HepG2 (cell line): ENCODE data around the gene PAX7. TPM values are rescaled to one million over a fixed set of nuclear protein-coding genes. Genes with fewer than 3 reads are reported as not detected.

ENCODE experiments used
- ATAC-seq: fragments of 200-7000 bp; cut with Tn5 transposase; 3 replicates; pipeline ENCODE4 v1.9.1; 2020; ENCODE audit warnings: mild to moderate bottlenecking, moderate library complexity
- BruUV-seq: library from RNA; stranded (reverse); fragments of 400-500 nt; replicated peaks from 2 replicates; lab custom pipeline; 2021; lab: Mats Ljungman, UMichigan
- CTCF ChIA-PET: fragments of 300-600 bp; formaldehyde crosslinking; extraction: SDS; loops from one replicate; lab custom pipeline; 2021; ENCODE audit warnings: low total read pairs, inconsistent platforms, low intra/inter-chr PET ratio; lab: Yijun Ruan, JAX
- POLR2A ChIA-PET: fragments of 350-600 bp; sonication (Branson Sonifier 250); formaldehyde crosslinking; loops from one replicate; lab custom pipeline; 2020; ENCODE audit warnings: antibody characterized with exemption, inconsistent platforms; lab: Yijun Ruan, JAX
- DNase-seq: peaks from one replicate; pipeline ENCODE4 v3.0.0-alpha.2; 2015; ENCODE audit warnings: low spot score
- FAIRE-seq: peaks from 3 replicates; lab custom pipeline; 2011; peaks lifted over from hg19 to GRCh38; lab: Jason Lieb, UNC
- H2AFZ ChIP-seq: one replicate; pipeline ENCODE4 v1.6.1; 2011; ENCODE audit warnings: low read length, inconsistent platforms
- H3K27ac ChIP-seq: fragments of 300-600 bp; 3 replicates; pipeline ENCODE4 v1.8.0; 2011; ENCODE audit warnings: mixed run types, mild to moderate bottlenecking, mixed read lengths, low read length, inconsistent platforms; ENCODE audit not compliant: insufficient read depth; ENCODE audit errors: extremely low read length
- H3K27me3 ChIP-seq, 2 experiments: fragments of 200-600 bp in 1 of 2; 2 replicates in 1 of 2; 3 replicates in 1 of 2; pipeline versions ENCODE4 v1.6.0 to v1.8.0; 2011; ENCODE audit warnings: low read length in 2 of 2, mild to moderate bottlenecking in 2 of 2, moderate library complexity in 2 of 2, inconsistent platforms in 1 of 2; ENCODE audit not compliant: insufficient read depth in 2 of 2, control insufficient read depth in 1 of 2
- H3K36me3 ChIP-seq, 2 experiments: fragments of 200-600 bp in 1 of 2; replicated peaks in 1 of 2; 2 replicates in 1 of 2; 3 replicates in 1 of 2; pipeline versions ENCODE4 v1.5.1 to v1.8.0; 2011; ENCODE audit warnings: low read length in 2 of 2, inconsistent platforms in 1 of 2; ENCODE audit not compliant: insufficient read depth in 2 of 2, control insufficient read depth in 1 of 2
- H3K4me1 ChIP-seq: 2 replicates; pipeline ENCODE4 v1.5.1; 2012; ENCODE audit warnings: low read length, inconsistent platforms; ENCODE audit not compliant: insufficient read depth
- H3K4me2 ChIP-seq: 2 replicates; pipeline ENCODE4 v1.6.0; 2011; ENCODE audit warnings: low read depth, low read length, inconsistent platforms
- H3K4me3 ChIP-seq, 3 experiments: fragments of 200-600 bp in 1 of 3; sonication (generic), shearing (Covaris generic) in 1 of 3; replicated peaks in 1 of 3; 2 replicates each; pipeline ENCODE4 v1.5.1; 2011 to 2016; ENCODE audit warnings: low read length in 3 of 3, inconsistent platforms in 2 of 3, low read depth in 2 of 3, mild to moderate bottlenecking in 2 of 3, control low read depth in 1 of 3, mixed read lengths in 1 of 3; ENCODE audit not compliant: insufficient read depth in 1 of 3
- H3K79me2 ChIP-seq: one replicate; pipeline ENCODE4 v1.6.1; 2011; ENCODE audit warnings: low read length, inconsistent platforms; ENCODE audit not compliant: insufficient read depth
- H3K9ac ChIP-seq: 2 replicates; pipeline ENCODE4 v1.6.0; 2011; ENCODE audit warnings: mild to moderate bottlenecking, low read depth, low read length, inconsistent platforms; ENCODE audit not compliant: insufficient read depth
- H3K9me3 ChIP-seq: 2 replicates; pipeline ENCODE4 v1.5.1; 2012; ENCODE audit warnings: mild to moderate bottlenecking, low read length
- H4K20me1 ChIP-seq: 2 replicates; pipeline ENCODE4 v1.6.0; 2011; ENCODE audit warnings: inconsistent platforms, mild to moderate bottlenecking, low read length, moderate library complexity; ENCODE audit not compliant: insufficient read depth
- HNRNPK ChIP-seq: fragments of 200-400 bp; formaldehyde crosslinking; IDR thresholded peaks from 2 replicates; pipeline ENCODE4 v1.6.1; 2018; ENCODE audit warnings: low read length, low read depth, moderate library complexity, mild to moderate bottlenecking; ENCODE audit not compliant: poor library complexity, severe bottlenecking
- SIX1 ChIP-seq: sonication (generic); formaldehyde crosslinking; IDR thresholded peaks from 2 replicates; pipeline ENCODE4 v1.4.0; 2020; ENCODE audit warnings: missing genetic modification reagents, borderline replicate concordance
- STAG1 ChIP-seq: sonication (generic); formaldehyde crosslinking; IDR thresholded peaks from 2 replicates; pipeline ENCODE4 v1.4.0; 2020; ENCODE audit warnings: missing genetic modification reagents
- YY1 ChIP-seq: IDR thresholded peaks from 2 replicates; pipeline ENCODE4 v1.6.1; 2011; ENCODE audit warnings: low read length, low read depth, moderate library complexity, mild to moderate bottlenecking; ENCODE audit not compliant: insufficient read depth, insufficient replicate concordance
- ZBTB40 ChIP-seq, 2 experiments: fragments of 450-650 bp in 1 of 2; sonication (generic) in 1 of 2; formaldehyde crosslinking in 1 of 2; IDR thresholded peaks; 2 replicates each; pipeline versions ENCODE4 v1.6.1 to v1.8.0; 2016 to 2022; ENCODE audit warnings: antibody characterized with exemption in 1 of 2, mild to moderate bottlenecking in 1 of 2, missing genetic modification reagents in 1 of 2
- ZNF354B ChIP-seq: sonication (generic); formaldehyde crosslinking; IDR thresholded peaks from 2 replicates; pipeline ENCODE4 v1.8.0; 2022; ENCODE audit warnings: mild to moderate bottlenecking, missing genetic modification reagents
- ZNF777 ChIP-seq: sonication (generic); formaldehyde crosslinking; IDR thresholded peaks from 2 replicates; pipeline ENCODE4 v1.4.0; 2020; ENCODE audit warnings: missing genetic modification reagents
- WGBS: methylation state at CpG from one replicate; pipeline ENCODE4 v1.1.6; 2017; ENCODE audit warnings: low lambda C conversion rate; 5-methylcytosine and 5-hydroxymethylcytosine counted together
- in situ Hi-C: cut with HindIII; loops from 2 replicates; pipeline ENCODE4 v1.10.0; 2017; ENCODE audit warnings: low pct_unique_long_range_greater_than_20kb; ENCODE audit not compliant: extremely low pct_ligation_motif_present
- intact Hi-C: fragments of 100-400 bp; cut with micrococcal nuclease; formaldehyde crosslinking; loops from one replicate; pipeline ENCODE4 v1.10.0; 2022; ENCODE audit not compliant: unreplicated experiment
- polyA plus RNA-seq, 8 experiments: library from polyadenylated mRNA; depleted of rRNA in 3 of 8; stranded (reverse) in 7 of 8; unstranded in 1 of 8; fragments of >200 nt; fragmentation: Illumina TruSeq in 4 of 8; extraction: Trizol in 4 of 8; gene quantifications; 2 replicates each; pipeline versions ENCODE4 v1.2.1 to v1.2.3, GENCODE V29; 2011 to 2016; ENCODE audit warnings: low read depth in 4 of 8, missing spikeins in 1 of 8, mixed read lengths in 1 of 8; ENCODE audit not compliant: insufficient read depth in 1 of 8
- total RNA-seq, 5 experiments: library from RNA; depleted of rRNA; stranded (reverse); fragments of >200 nt; fragmentation: Illumina TruSeq; extraction: Trizol; gene quantifications; 2 replicates each; pipeline ENCODE4 v1.2.3, GENCODE V29; 2016; ENCODE audit warnings: low read depth in 1 of 5

The PAX7 gene
- total and polyA plus RNA-seq, 2 of the 13 experiments (the other 11 are each of a cell fraction or from before 2014, with no cell fraction given): not detected

GRCh38 chr1:18646786-18647410 lies 16.3 kb downstream of the PAX7 start:
- Histone ChIP-seq H3K4me3 (peak overlapping the region in 2 of 3 experiments; percentile 31 to 48; a peak in 2 of 6 replicates), H2AFZ (no peak overlapping the region)

GRCh38 chr1:18647681-18648214 lies 17.1 kb downstream of the PAX7 start:
- intact Hi-C loops (no loop called here), in situ Hi-C loops (no loop called here)
- Histone ChIP-seq H3K36me3 (no peaks in the 10 kb centered on the region), H3K4me1 (peaks cover 42% of the 10 kb centered on the region), H3K27ac (no peak overlapping the region), H3K27me3 (peaks cover 17 to 86% of the 10 kb centered on the region in 2 experiments), H2AFZ (no peak overlapping the region), H3K4me2 (no peak overlapping the region), H3K4me3 (no peak overlapping the region), H4K20me1 (peaks cover 22% of the 10 kb centered on the region; the same call in 1 of the 2 replicates), H3K9ac (no peak overlapping the region), H3K79me2 (no peaks in the 10 kb centered on the region), H3K9me3 (no peaks in the 10 kb centered on the region)
- WGBS: 22% methylated on average over 3 of the region's 3 CpGs
- ChIA-PET POLR2A (no interaction called here), CTCF (no interaction called here)
- no peak for FAIRE-seq
- no peak for ATAC-seq
- no TSS peak for BruUV-seq
- DNase-seq: no peak
- TF ChIP-seq STAG1 (no peak), ZBTB40 (IDR thresholded peaks at IDR 0.05) (no peak), ZBTB40 (CRISPR knock-in tag; IDR thresholded peaks at IDR 0.05) (no peak)

More at GRCh38 chr1:18646786-18647410, 16.3 kb downstream of the PAX7 start:
- no peaks in the 10 kb centered on the region for H3K36me3 ChIP-seq
- H4K20me1 ChIP-seq: peaks cover 22% of the 10 kb centered on the region; the same call in 1 of the 2 replicates
- no peaks in the 10 kb centered on the region for H3K9me3 ChIP-seq
- FAIRE-seq: no peak
- ChIA-PET CTCF (no interaction called here), POLR2A (interaction anchor here (1.4 kb wide), 1 partner anchor 22 kb away, joined by 3 read pairs; no protein-coding TSS in a partner anchor)
- H3K27ac ChIP-seq: no peak overlapping the region
- no peak overlapping the region for H3K9ac ChIP-seq
- in situ Hi-C loops (no loop called here), intact Hi-C loops (no loop called here)
- BruUV-seq: no TSS peak
- H3K79me2 ChIP-seq: no peaks in the 10 kb centered on the region
- peak; percentile 11; the same call in 1 of the 3 replicates for ATAC-seq
- H3K27me3 ChIP-seq: peaks cover 19 to 87% of the 10 kb centered on the region in 2 experiments
- H3K4me1 ChIP-seq: peaks cover 42% of the 10 kb centered on the region
- peak overlapping the region; percentile 51 for H3K4me2 ChIP-seq
- WGBS: 7% methylated on average over 37 of the region's 48 CpGs
- TF ChIP-seq HNRNPK (peak; percentile 73), ZNF777 (CRISPR knock-in tag) (peak; percentile 45; the same call in 1 of the 2 replicates), ZNF354B (CRISPR knock-in tag) (no peak), SIX1 (CRISPR knock-in tag) (no peak), YY1 (no peak)
- DNase-seq: no peak
